GM19324 (cell line): ENCODE measurements around the gene ITGA6.

Experiments
- ATAC-seq: cut with Tn5 transposase; IDR thresholded peaks from one replicate; pipeline ENCODE4 v1.9.1; 2021; ENCODE audit warnings: mild to moderate bottlenecking, moderate library complexity; ENCODE audit not compliant: unreplicated experiment, low FRiP score

Gene ITGA6

GRCh38 chr2:172427256-172427989 is at the start of gene ITGA6:
TSS of gene ITGA6 (plus strand) at chr2:172427586.
- no peak for ATAC-seq

GRCh38 chr2:172380436-172381274 is 46.7 kb upstream of the ITGA6 start:
- no peak for ATAC-seq

- no peak for ATAC-seq
Observed at GRCh38 chr2:172381275-172382027, 45.9 kb upstream of the ITGA6 start.

- no peak for ATAC-seq
Observed at GRCh38 chr2:172387361-172387760, 40.0 kb upstream of the ITGA6 start.

GRCh38 chr2:172389685-172390339 is 37.6 kb upstream of the ITGA6 start:
- no peak for ATAC-seq

- ATAC-seq, result no peak
Observed at GRCh38 chr2:172394002-172394401, 33.4 kb upstream of the ITGA6 start.

GRCh38 chr2:172395503-172395902 is 31.9 kb upstream of the ITGA6 start:
- no peak for ATAC-seq

GRCh38 chr2:172397148-172397834 is 30.1 kb upstream of the ITGA6 start:
- no peak for ATAC-seq

GRCh38 chr2:172398440-172398839 is 28.9 kb upstream of the ITGA6 start:
- ATAC-seq, result no peak

GRCh38 chr2:172399765-172400164 is 27.6 kb upstream of the ITGA6 start:
- ATAC-seq, result no peak

GRCh38 chr2:172402198-172402597 is 25.2 kb upstream of the ITGA6 start:
- no peak for ATAC-seq

- no peak for ATAC-seq
Observed at GRCh38 chr2:172403402-172403801, 24.0 kb upstream of the ITGA6 start.

GRCh38 chr2:172403881-172404468 is 23.4 kb upstream of the ITGA6 start:
- no peak for ATAC-seq

- ATAC-seq, result no peak
Observed at GRCh38 chr2:172404824-172405223, 22.6 kb upstream of the ITGA6 start.

- no peak for ATAC-seq
Observed at GRCh38 chr2:172405673-172406072, 21.7 kb upstream of the ITGA6 start.

GRCh38 chr2:172408143-172408766 is 19.1 kb upstream of the ITGA6 start:
- no peak for ATAC-seq

- ATAC-seq, result no peak
Observed at GRCh38 chr2:172409042-172409441, 18.3 kb upstream of the ITGA6 start.

- no peak for ATAC-seq
Observed at GRCh38 chr2:172412984-172413492, 14.3 kb upstream of the ITGA6 start.
